HepG2 (cell line): Measurements from ENCODE around the gene ACACA. TPM values are rescaled to one million over a fixed set of nuclear protein-coding genes. Genes with fewer than 3 reads are reported as not detected.

Source experiments
- ATAC-seq: fragments of 200-7000 bp; cut with Tn5 transposase; 3 replicates; pipeline ENCODE4 v1.9.1; 2020; ENCODE audit warnings: mild to moderate bottlenecking, moderate library complexity
- BruUV-seq: library from RNA; stranded (reverse); fragments of 400-500 nt; replicated peaks from 2 replicates; lab custom pipeline; 2021; lab: Mats Ljungman, UMichigan
- CTCF ChIA-PET: fragments of 300-600 bp; formaldehyde crosslinking; extraction: SDS; loops from one replicate; lab custom pipeline; 2021; ENCODE audit warnings: low total read pairs, inconsistent platforms, low intra/inter-chr PET ratio; lab: Yijun Ruan, JAX
- POLR2A ChIA-PET: fragments of 350-600 bp; sonication (Branson Sonifier 250); formaldehyde crosslinking; loops from one replicate; lab custom pipeline; 2020; ENCODE audit warnings: antibody characterized with exemption, inconsistent platforms; lab: Yijun Ruan, JAX
- DNase-seq: peaks from one replicate; pipeline ENCODE4 v3.0.0-alpha.2; 2015; ENCODE audit warnings: low spot score
- FAIRE-seq: peaks from 3 replicates; lab custom pipeline; 2011; peaks lifted over from hg19 to GRCh38; lab: Jason Lieb, UNC
- H2AFZ ChIP-seq: one replicate; pipeline ENCODE4 v1.6.1; 2011; ENCODE audit warnings: low read length, inconsistent platforms
- H3K27ac ChIP-seq: fragments of 300-600 bp; 3 replicates; pipeline ENCODE4 v1.8.0; 2011; ENCODE audit warnings: mixed run types, mild to moderate bottlenecking, mixed read lengths, low read length, inconsistent platforms; ENCODE audit not compliant: insufficient read depth; ENCODE audit errors: extremely low read length
- H3K27me3 ChIP-seq, 2 experiments: fragments of 200-600 bp in 1 of 2; 2 replicates in 1 of 2; 3 replicates in 1 of 2; pipeline versions ENCODE4 v1.6.0 to v1.8.0; 2011; ENCODE audit warnings: low read length in 2 of 2, mild to moderate bottlenecking in 2 of 2, moderate library complexity in 2 of 2, inconsistent platforms in 1 of 2; ENCODE audit not compliant: insufficient read depth in 2 of 2, control insufficient read depth in 1 of 2
- H3K36me3 ChIP-seq, 2 experiments: fragments of 200-600 bp in 1 of 2; replicated peaks in 1 of 2; 2 replicates in 1 of 2; 3 replicates in 1 of 2; pipeline versions ENCODE4 v1.5.1 to v1.8.0; 2011; ENCODE audit warnings: low read length in 2 of 2, inconsistent platforms in 1 of 2; ENCODE audit not compliant: insufficient read depth in 2 of 2, control insufficient read depth in 1 of 2
- H3K4me1 ChIP-seq: 2 replicates; pipeline ENCODE4 v1.5.1; 2012; ENCODE audit warnings: low read length, inconsistent platforms; ENCODE audit not compliant: insufficient read depth
- H3K4me2 ChIP-seq: 2 replicates; pipeline ENCODE4 v1.6.0; 2011; ENCODE audit warnings: low read depth, low read length, inconsistent platforms
- H3K4me3 ChIP-seq, 3 experiments: fragments of 200-600 bp in 1 of 3; sonication (generic), shearing (Covaris generic) in 1 of 3; replicated peaks in 1 of 3; 2 replicates each; pipeline ENCODE4 v1.5.1; 2011 to 2016; ENCODE audit warnings: low read length in 3 of 3, inconsistent platforms in 2 of 3, low read depth in 2 of 3, mild to moderate bottlenecking in 2 of 3, control low read depth in 1 of 3, mixed read lengths in 1 of 3; ENCODE audit not compliant: insufficient read depth in 1 of 3
- H3K79me2 ChIP-seq: one replicate; pipeline ENCODE4 v1.6.1; 2011; ENCODE audit warnings: low read length, inconsistent platforms; ENCODE audit not compliant: insufficient read depth
- H3K9ac ChIP-seq: 2 replicates; pipeline ENCODE4 v1.6.0; 2011; ENCODE audit warnings: mild to moderate bottlenecking, low read depth, low read length, inconsistent platforms; ENCODE audit not compliant: insufficient read depth
- H3K9me3 ChIP-seq: 2 replicates; pipeline ENCODE4 v1.5.1; 2012; ENCODE audit warnings: mild to moderate bottlenecking, low read length
- H4K20me1 ChIP-seq: 2 replicates; pipeline ENCODE4 v1.6.0; 2011; ENCODE audit warnings: inconsistent platforms, mild to moderate bottlenecking, low read length, moderate library complexity; ENCODE audit not compliant: insufficient read depth
- DNMT3B ChIP-seq: conservative IDR thresholded peaks from 2 replicates; pipeline ENCODE4 v1.6.1; 2016; ENCODE audit warnings: missing biosample characterization, control low read depth
- MTA3 ChIP-seq: sonication (generic); formaldehyde crosslinking; IDR thresholded peaks from 2 replicates; pipeline ENCODE4 v1.4.0; 2020; ENCODE audit warnings: missing genetic modification reagents
- NFATC3 ChIP-seq: sonication (generic); formaldehyde crosslinking; IDR thresholded peaks from 2 replicates; pipeline ENCODE4 v1.5.1; 2020; ENCODE audit warnings: mild to moderate bottlenecking, missing genetic modification reagents
- SMYD3 ChIP-seq: sonication (generic); formaldehyde crosslinking; IDR thresholded peaks from 2 replicates; pipeline ENCODE4 v1.8.1; 2023; ENCODE audit warnings: mild to moderate bottlenecking, missing genetic modification reagents
- SNRNP70 ChIP-seq: fragments of 200-400 bp; formaldehyde crosslinking; IDR thresholded peaks from 2 replicates; pipeline ENCODE4 v1.6.1; 2017; ENCODE audit warnings: mild to moderate bottlenecking, low read depth, low read length, moderate library complexity
- ZFYVE20 ChIP-seq: sonication (generic); formaldehyde crosslinking; IDR thresholded peaks from 2 replicates; pipeline ENCODE4 v1.8.0; 2023; ENCODE audit warnings: low read depth, mild to moderate bottlenecking, moderate library complexity, missing genetic modification reagents, borderline replicate concordance
- ZNF550 ChIP-seq: sonication (generic); formaldehyde crosslinking; IDR thresholded peaks from 2 replicates; pipeline ENCODE4 v1.4.0; 2020; ENCODE audit warnings: mild to moderate bottlenecking, missing genetic modification reagents, borderline replicate concordance
- whole genome bisulfite sequencing: methylation state at CpG from one replicate; pipeline ENCODE4 v1.1.6; 2017; ENCODE audit warnings: low lambda C conversion rate; 5-methylcytosine and 5-hydroxymethylcytosine counted together
- in situ Hi-C: cut with HindIII; loops from 2 replicates; pipeline ENCODE4 v1.10.0; 2017; ENCODE audit warnings: low pct_unique_long_range_greater_than_20kb; ENCODE audit not compliant: extremely low pct_ligation_motif_present
- intact Hi-C: fragments of 100-400 bp; cut with micrococcal nuclease; formaldehyde crosslinking; loops from one replicate; pipeline ENCODE4 v1.10.0; 2022; ENCODE audit not compliant: unreplicated experiment
- polyA plus RNA-seq, 8 experiments: library from polyadenylated mRNA; depleted of rRNA in 3 of 8; stranded (reverse) in 7 of 8; unstranded in 1 of 8; fragments of >200 nt; fragmentation: Illumina TruSeq in 4 of 8; extraction: Trizol in 4 of 8; gene quantifications; 2 replicates each; pipeline versions ENCODE4 v1.2.1 to v1.2.3, GENCODE V29; 2011 to 2016; ENCODE audit warnings: low read depth in 4 of 8, missing spikeins in 1 of 8, mixed read lengths in 1 of 8; ENCODE audit not compliant: insufficient read depth in 1 of 8
- total RNA-seq, 5 experiments: library from RNA; depleted of rRNA; stranded (reverse); fragments of >200 nt; fragmentation: Illumina TruSeq; extraction: Trizol; gene quantifications; 2 replicates each; pipeline ENCODE4 v1.2.3, GENCODE V29; 2016; ENCODE audit warnings: low read depth in 1 of 5
- TF ChIP-seq, protein P1 (sequence below): sonication (generic); formaldehyde crosslinking; IDR thresholded peaks from 2 replicates; pipeline ENCODE4 v1.4.0; 2020; ENCODE audit warnings: missing genetic modification reagents
- TF ChIP-seq, protein P2 (sequence below): IDR thresholded peaks from 2 replicates; pipeline ENCODE4 v1.6.1; 2016; ENCODE audit warnings: missing biosample characterization, missing genetic modification reagents, low read depth
- TF ChIP-seq, protein P3 (sequence below): sonication (generic); formaldehyde crosslinking; IDR thresholded peaks from 2 replicates; pipeline ENCODE4 v1.4.0; 2020; ENCODE audit warnings: missing genetic modification reagents, low read depth, mild to moderate bottlenecking, borderline replicate concordance

Gene ACACA
- total and polyA plus RNA-seq, 2 of the 13 experiments (the other 11 are each of a cell fraction or from before 2014, with no cell fraction given) = 39.2 to 47.2 TPM

DNA sequence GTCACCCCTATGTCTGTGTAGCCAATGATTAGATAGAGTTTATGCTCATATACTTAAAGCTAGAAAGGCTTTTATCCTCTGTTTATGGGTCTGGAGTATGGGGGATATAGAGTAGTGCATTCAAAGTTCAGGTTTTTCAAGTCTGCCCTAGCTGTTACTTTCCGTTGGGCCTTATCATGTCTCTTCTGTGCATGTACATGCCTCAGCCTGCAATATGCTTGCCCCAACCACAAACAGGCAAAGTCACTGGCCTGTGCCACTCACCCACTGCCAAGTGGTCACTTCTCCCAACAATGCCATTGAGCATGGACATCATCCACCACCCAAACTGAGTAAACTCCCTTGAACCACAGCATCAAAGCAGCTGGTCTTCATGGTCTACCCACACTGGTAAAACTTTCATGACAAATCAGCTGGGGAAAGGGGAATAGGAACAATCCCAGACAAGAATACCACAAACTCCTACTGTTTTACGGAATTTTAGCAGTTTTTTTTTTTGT lies 101.2 kb downstream of the ACACA start:
- Histone ChIP-seq H3K4me2 (no peak overlapping the region), H3K9ac (no peak overlapping the region), H3K27ac (no peak overlapping the region), H3K36me3 (peaks cover 3 to 36% of the 10 kb centered on the region in 2 experiments; a peak in 4 of 5 replicates), H3K79me2 (peaks cover 34% of the 10 kb centered on the region), H3K4me3 (no peak overlapping the region), H3K9me3 (no peaks in the 10 kb centered on the region), H2AFZ (no peak overlapping the region), H3K27me3 (no peaks in the 10 kb centered on the region), H3K4me1 (peaks cover 9% of the 10 kb centered on the region; the same call in 1 of the 2 replicates), H4K20me1 (no peaks in the 10 kb centered on the region)
- ChIA-PET CTCF (no interaction called here), POLR2A (no interaction called here)
- intact Hi-C loops (no loop called here), in situ Hi-C loops (no loop called here)
- BruUV-seq = no TSS peak
- ATAC-seq (no peak), DNase-seq (no peak), FAIRE-seq (no peak)
- TF ChIP-seq, protein P1, sequence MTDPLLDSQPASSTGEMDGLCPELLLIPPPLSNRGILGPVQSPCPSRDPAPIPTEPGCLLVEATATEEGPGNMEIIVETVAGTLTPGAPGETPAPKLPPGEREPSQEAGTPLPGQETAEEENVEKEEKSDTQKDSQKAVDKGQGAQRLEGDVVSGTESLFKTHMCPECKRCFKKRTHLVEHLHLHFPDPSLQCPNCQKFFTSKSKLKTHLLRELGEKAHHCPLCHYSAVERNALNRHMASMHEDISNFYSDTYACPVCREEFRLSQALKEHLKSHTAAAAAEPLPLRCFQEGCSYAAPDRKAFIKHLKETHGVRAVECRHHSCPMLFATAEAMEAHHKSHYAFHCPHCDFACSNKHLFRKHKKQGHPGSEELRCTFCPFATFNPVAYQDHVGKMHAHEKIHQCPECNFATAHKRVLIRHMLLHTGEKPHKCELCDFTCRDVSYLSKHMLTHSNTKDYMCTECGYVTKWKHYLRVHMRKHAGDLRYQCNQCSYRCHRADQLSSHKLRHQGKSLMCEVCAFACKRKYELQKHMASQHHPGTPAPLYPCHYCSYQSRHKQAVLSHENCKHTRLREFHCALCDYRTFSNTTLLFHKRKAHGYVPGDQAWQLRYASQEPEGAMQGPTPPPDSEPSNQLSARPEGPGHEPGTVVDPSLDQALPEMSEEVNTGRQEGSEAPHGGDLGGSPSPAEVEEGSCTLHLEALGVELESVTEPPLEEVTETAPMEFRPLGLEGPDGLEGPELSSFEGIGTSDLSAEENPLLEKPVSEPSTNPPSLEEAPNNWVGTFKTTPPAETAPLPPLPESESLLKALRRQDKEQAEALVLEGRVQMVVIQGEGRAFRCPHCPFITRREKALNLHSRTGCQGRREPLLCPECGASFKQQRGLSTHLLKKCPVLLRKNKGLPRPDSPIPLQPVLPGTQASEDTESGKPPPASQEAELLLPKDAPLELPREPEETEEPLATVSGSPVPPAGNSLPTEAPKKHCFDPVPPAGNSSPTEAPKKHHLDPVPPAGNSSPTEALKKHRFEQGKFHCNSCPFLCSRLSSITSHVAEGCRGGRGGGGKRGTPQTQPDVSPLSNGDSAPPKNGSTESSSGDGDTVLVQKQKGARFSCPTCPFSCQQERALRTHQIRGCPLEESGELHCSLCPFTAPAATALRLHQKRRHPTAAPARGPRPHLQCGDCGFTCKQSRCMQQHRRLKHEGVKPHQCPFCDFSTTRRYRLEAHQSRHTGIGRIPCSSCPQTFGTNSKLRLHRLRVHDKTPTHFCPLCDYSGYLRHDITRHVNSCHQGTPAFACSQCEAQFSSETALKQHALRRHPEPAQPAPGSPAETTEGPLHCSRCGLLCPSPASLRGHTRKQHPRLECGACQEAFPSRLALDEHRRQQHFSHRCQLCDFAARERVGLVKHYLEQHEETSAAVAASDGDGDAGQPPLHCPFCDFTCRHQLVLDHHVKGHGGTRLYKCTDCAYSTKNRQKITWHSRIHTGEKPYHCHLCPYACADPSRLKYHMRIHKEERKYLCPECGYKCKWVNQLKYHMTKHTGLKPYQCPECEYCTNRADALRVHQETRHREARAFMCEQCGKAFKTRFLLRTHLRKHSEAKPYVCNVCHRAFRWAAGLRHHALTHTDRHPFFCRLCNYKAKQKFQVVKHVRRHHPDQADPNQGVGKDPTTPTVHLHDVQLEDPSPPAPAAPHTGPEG (CRISPR knock-in tag) = no peak
- TF ChIP-seq ZFYVE20 (CRISPR knock-in tag) (no peak), SMYD3 (CRISPR knock-in tag) (no peak), ZNF550 (CRISPR knock-in tag) (no peak), MTA3 (CRISPR knock-in tag) (no peak), DNMT3B (CRISPR knock-in tag) (no peak), SNRNP70 (no peak), NFATC3 (no peak)
- TF ChIP-seq, protein P2, sequence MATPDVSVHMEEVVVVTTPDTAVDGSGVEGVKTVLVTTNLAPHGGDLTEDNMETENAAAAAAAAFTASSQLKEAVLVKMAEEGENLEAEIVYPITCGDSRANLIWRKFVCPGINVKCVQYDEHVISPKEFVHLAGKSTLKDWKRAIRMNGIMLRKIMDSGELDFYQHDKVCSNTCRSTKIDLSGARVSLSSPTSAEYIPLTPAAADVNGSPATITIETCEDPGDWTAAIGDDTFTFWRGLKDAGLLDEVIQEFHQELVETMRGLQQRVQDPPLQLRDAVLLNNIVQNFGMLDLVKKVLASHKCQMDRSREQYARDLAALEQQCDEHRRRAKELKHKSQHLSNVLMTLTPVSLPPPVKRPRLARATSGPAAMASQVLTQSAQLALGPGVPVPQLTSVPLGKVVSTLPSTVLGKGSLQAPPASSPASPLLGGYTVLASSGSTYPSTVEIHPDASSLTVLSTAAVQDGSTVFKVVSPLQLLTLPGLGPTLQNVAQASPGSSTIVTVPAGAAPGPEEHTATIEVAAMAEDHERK (CRISPR knock-in tag) = no peak
- TF ChIP-seq, protein P3, sequence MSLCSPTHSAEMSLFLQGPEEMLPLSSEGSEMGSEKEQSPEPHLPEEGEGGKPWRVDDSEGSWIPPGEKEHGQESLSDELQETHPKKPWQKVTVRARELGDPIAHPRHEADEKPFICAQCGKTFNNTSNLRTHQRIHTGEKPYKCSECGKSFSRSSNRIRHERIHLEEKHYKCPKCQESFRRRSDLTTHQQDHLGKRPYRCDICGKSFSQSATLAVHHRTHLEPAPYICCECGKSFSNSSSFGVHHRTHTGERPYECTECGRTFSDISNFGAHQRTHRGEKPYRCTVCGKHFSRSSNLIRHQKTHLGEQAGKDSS (CRISPR knock-in tag) = no peak
- 100% methylated on average over 2 of the region's 2 CpGs for WGBS
